Muscle layer of duodenum (tissue), 2 donors: Measurements from ENCODE around the gene BORCS8.
A peak's percentile ranks its signal among the peaks of the same experiment; 100 is the strongest.
"Not testable (repeated sequence)": the region's sequence is repeated elsewhere in the genome, so short reads cannot be mapped to it uniquely, and the experiment has no call there.

Experiments used
- H3K27ac ChIP-seq: one replicate; pipeline ENCODE4 v1.7.0; 2013; ENCODE audit warnings: mild to moderate bottlenecking, low read length
- H3K27me3 ChIP-seq: one replicate; pipeline ENCODE4 v1.7.0; 2013; ENCODE audit warnings: low read depth, mild to moderate bottlenecking, control low read depth, low read length
- H3K36me3 ChIP-seq, 2 donors: one replicate each; pipeline ENCODE4 v1.7.0; 2013; ENCODE audit warnings: low read length in 2 of 2, control low read depth in 1 of 2, mild to moderate bottlenecking in 1 of 2; ENCODE audit not compliant: insufficient read depth in 2 of 2, control insufficient read depth in 1 of 2
- H3K4me1 ChIP-seq, 2 donors: one replicate each; pipeline ENCODE4 v1.7.0; 2013; ENCODE audit warnings: low read length in 2 of 2, mild to moderate bottlenecking in 2 of 2, control low read depth in 1 of 2, moderate library complexity in 1 of 2; ENCODE audit not compliant: insufficient read depth in 2 of 2, control insufficient read depth in 1 of 2
- H3K4me3 ChIP-seq, 2 donors: one replicate each; pipeline ENCODE4 v1.7.0; 2013; ENCODE audit warnings: low read length in 2 of 2, low read depth in 1 of 2, mild to moderate bottlenecking in 1 of 2
- H3K9me3 ChIP-seq, 2 donors: one replicate each; pipeline ENCODE4 v1.7.0; 2013; ENCODE audit warnings: low read length in 2 of 2, control low read depth in 1 of 2, mild to moderate bottlenecking in 1 of 2; ENCODE audit not compliant: control insufficient read depth in 1 of 2
- donor health status: healthy.

The BORCS8 gene

GRCh38 chr19:19145281-19145680 lies 46.7 kb downstream of the BORCS8 start:
- H3K4me1 ChIP-seq = peaks cover 0 to 5% of the 10 kb centered on the region in 2 donors
- H3K4me3 ChIP-seq = peak overlapping the region in 1 of 2 donors; percentile 33
- H3K27ac ChIP-seq = no peak overlapping the region
- peaks cover 9 to 27% of the 10 kb centered on the region in 2 donors for H3K36me3 ChIP-seq
- no peaks in the 10 kb centered on the region for H3K9me3 ChIP-seq
- H3K27me3 ChIP-seq = no peaks in the 10 kb centered on the region

- no peaks in the 10 kb centered on the region for H3K9me3 ChIP-seq
These were observed 49.6 kb downstream of the BORCS8 start for GRCh38 chr19:19142347-19142746.

DNA sequence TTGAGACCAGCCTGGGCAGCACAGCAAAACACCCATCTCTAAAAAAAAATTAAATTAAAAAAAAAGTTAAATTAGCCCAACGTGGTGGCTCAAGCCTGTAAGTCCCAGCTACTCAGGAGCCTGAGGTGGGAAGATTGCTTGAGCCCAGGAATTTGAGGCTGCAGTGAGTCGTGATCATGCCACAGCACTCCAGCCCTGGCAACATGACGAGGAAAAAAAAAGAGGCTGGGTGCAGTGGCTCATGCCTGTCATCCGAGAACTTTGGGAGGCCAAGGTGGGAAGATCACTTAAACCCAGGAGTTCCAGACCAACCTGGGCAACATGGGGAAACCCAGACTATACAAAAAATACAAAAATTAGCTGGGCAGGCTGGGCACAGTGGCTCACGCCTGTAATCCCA lies 51.5 kb downstream of the BORCS8 start:
- Histone ChIP-seq H3K9me3 (no peaks in the 10 kb centered on the region), H3K4me1 (peaks cover 0 to 10% of the 10 kb centered on the region in 2 donors), H3K27me3 (no peaks in the 10 kb centered on the region), H3K36me3 (no peaks in the 10 kb centered on the region), H3K27ac (no peak overlapping the region), H3K4me3 (no peak overlapping the region)

More at GRCh38 chr19:19142347-19142746, 49.6 kb downstream of the BORCS8 start:
- H3K4me1 ChIP-seq = peaks cover 0 to 10% of the 10 kb centered on the region in 2 donors
- H3K27ac ChIP-seq = no peak overlapping the region
- no peaks in the 10 kb centered on the region for H3K27me3 ChIP-seq
- no peak overlapping the region for H3K4me3 ChIP-seq
- H3K36me3 ChIP-seq = peaks cover 4 to 9% of the 10 kb centered on the region in 2 donors

DNA sequence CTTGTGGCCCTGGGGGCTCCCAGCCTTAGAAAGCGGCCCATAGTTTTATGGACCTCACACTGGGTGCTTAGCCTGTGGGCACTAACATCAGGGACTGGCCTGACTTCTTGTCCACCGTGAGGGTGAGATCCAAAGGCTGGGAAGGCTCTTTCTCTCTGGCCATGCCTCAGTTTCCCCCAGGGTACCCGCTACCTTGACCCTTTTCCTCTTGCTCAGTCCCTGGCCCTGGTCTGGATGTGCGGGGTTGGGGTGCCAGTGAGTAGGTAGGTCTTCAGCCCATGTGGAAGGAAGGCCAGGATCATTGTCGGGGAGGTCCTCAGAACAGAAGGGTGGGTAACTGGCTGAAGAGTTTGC lies 52.1 kb downstream of the BORCS8 start:
- Histone ChIP-seq H3K36me3 (no peaks in the 10 kb centered on the region), H3K27ac (no peak overlapping the region), H3K9me3 (no peaks in the 10 kb centered on the region), H3K27me3 (no peaks in the 10 kb centered on the region), H3K4me3 (no peak overlapping the region), H3K4me1 (peaks cover 0 to 10% of the 10 kb centered on the region in 2 donors)

DNA sequence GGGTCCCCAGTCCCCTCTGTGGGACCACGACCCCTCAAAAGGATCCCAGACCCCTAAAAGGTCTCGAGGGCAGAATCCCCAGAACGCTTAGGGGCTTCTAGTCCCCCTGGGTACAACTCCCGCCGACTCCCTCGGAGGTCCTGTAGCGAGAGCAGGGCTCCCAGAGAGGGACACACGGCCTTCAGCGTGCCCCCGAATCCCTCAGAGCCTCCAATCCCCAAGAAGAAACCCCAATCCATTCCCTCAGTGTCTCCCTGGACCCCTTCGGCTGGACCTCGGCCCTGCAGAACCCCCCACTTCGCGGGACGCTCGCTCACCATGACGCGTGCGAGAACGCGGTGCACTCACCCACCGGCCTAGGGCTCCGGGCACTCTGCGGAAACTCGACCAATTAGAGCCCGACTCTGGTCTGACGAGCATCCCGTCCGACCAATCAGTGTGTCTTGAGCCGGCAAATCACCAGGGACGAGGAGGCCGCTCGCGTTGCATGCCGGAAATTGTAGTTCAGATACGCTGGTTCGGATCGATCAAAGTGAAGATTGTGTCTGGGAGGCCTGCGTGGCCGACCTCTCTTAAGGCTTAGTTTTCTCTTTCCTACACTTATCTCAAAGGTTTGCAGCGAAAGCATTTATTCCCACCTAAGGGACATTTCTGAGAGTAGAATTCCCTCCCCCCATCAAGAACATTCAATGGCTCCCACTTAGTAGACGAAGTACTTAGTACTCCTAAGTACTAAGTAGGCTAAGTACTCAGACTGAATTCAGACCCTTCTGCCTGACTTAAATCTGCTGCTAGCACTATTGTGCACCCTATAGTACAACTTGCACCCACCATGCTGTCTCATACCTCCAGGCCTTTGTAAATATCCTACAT lies 53.6 kb downstream of the BORCS8 start, which contains the start of gene TMEM161A:
Gene TMEM161A (minus strand): TSS at position 370 of the 873 bp plus-strand sequence. CDS start 50 bp downstream, at position 320.
- no peaks in the 10 kb centered on the region for H3K36me3 ChIP-seq
- no peaks in the 10 kb centered on the region for H3K9me3 ChIP-seq
- H3K4me1 ChIP-seq = peaks cover 0 to 10% of the 10 kb centered on the region in 2 donors
- H3K4me3 ChIP-seq = peak within 1 kb of the TSS; percentile 84 to 89
- H3K27ac ChIP-seq = peak within 1 kb of the TSS; percentile 87
- H3K27me3 ChIP-seq = no peaks in the 10 kb centered on the region

GRCh38 chr19:19137556-19138108 lies 54.3 kb downstream of the BORCS8 start:
- Histone ChIP-seq H3K27ac (peak overlapping the region; percentile 87), H3K4me3 (peak overlapping the region; percentile 84 to 89), H3K9me3 (no peaks in the 10 kb centered on the region), H3K36me3 (peaks cover 0 to 6% of the 10 kb centered on the region in 2 donors), H3K27me3 (no peaks in the 10 kb centered on the region), H3K4me1 (peaks cover 0 to 10% of the 10 kb centered on the region in 2 donors)

DNA sequence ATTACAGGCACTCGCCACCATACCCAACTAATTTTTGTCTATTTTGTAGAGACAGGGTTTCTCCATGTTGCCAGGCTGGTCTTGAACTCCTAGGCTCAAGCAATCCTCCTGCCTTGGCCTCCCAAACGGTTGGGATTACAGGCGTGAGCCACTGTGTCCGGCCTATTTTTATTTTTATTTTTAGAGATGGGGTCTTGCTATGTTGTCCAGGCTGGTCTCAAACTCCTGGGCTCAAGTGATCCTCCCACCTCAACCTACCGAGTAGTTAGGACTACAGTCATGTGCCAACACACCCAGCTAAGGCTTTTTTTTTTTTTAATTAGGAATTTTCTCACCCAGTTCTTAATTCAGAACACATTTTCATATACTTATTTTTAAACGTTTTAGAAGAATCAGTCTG lies 56.2 kb downstream of the BORCS8 start:
- not testable (repeated sequence) for H3K4me3 ChIP-seq, H3K9me3 ChIP-seq, H3K4me1 ChIP-seq, H3K27me3 ChIP-seq, H3K27ac ChIP-seq
- peaks cover 4 to 14% of the 10 kb centered on the region in 2 donors for H3K36me3 ChIP-seq

DNA sequence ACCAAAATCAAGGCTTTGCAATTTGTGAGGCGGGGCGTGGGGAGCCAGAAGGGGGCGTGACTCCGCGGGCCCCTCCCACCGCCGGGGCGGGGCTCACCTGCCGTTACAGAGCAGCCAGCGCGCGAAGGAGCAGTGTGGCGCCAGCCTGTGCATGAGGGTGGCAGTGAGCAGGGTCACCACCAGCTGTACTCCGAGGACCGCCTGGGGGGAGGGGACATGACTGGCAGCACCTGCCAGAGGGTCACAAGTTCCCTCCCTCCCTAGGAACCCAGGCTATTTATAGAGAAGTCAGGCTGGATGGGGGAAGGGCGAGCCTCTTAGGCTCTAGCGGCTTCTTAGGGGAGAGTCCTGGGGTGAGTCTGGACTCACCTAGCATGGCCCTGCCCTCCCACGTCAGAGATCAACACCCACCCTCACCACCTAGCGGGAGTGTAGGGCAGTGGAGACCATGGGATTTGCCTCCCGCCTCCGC lies 57.2 kb downstream of the BORCS8 start:
- Histone ChIP-seq H3K36me3 (peaks cover 4 to 14% of the 10 kb centered on the region in 2 donors), H3K27ac (no peak overlapping the region), H3K9me3 (peaks cover 5 to 7% of the 10 kb centered on the region in 2 donors), H3K4me1 (peaks cover 0 to 10% of the 10 kb centered on the region in 2 donors), H3K27me3 (no peaks in the 10 kb centered on the region), H3K4me3 (no peak overlapping the region)

- H3K4me1 ChIP-seq = peaks cover 0 to 10% of the 10 kb centered on the region in 2 donors
- no peak overlapping the region for H3K27ac ChIP-seq
- H3K36me3 ChIP-seq = peaks cover 4 to 14% of the 10 kb centered on the region in 2 donors
These were observed 58.0 kb downstream of the BORCS8 start for GRCh38 chr19:19133985-19134384.

DNA sequence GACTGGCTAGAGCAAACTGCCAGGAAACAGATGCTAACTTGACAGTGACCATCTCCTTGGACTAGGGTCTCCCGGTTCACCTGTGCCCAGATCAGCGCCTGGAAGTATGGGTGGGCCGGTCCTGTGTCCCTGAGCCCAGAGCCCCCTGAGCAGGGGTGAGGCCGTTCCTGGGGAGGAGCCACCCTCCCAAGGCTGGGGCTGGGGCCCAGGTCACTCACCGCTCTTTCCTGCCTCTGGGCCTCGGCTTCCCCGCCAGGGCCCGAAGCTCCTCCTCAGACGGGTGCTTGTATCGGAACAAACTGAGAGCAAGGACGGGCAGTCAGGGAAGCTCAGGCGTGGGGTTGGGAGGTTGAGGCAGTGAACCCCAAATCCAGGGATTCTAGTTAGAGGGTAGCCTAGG lies 59.0 kb downstream of the BORCS8 start:
- Histone ChIP-seq H3K4me3 (no peak overlapping the region), H3K27ac (no peak overlapping the region), H3K9me3 (peaks cover 5 to 7% of the 10 kb centered on the region in 2 donors), H3K36me3 (peaks cover 4 to 14% of the 10 kb centered on the region in 2 donors), H3K27me3 (no peaks in the 10 kb centered on the region), H3K4me1 (peaks cover 0 to 10% of the 10 kb centered on the region in 2 donors)

More at GRCh38 chr19:19133985-19134384, 58.0 kb downstream of the BORCS8 start:
- Histone ChIP-seq H3K9me3 (peaks cover 5 to 7% of the 10 kb centered on the region in 2 donors), H3K27me3 (no peaks in the 10 kb centered on the region), H3K4me3 (no peak overlapping the region)

- no peaks in the 10 kb centered on the region for H3K27me3 ChIP-seq
- H3K4me1 ChIP-seq = peaks cover 0 to 2% of the 10 kb centered on the region in 2 donors
- peaks cover 4 to 14% of the 10 kb centered on the region in 2 donors for H3K36me3 ChIP-seq
- H3K4me3 ChIP-seq = peak overlapping the region in 1 of 2 donors; percentile 18
- peaks cover 5 to 7% of the 10 kb centered on the region in 2 donors for H3K9me3 ChIP-seq
- no peak overlapping the region for H3K27ac ChIP-seq
These were observed 60.0 kb downstream of the BORCS8 start for GRCh38 chr19:19131989-19132388.
